Left ventricle myocardium inferior (tissue), 1 donor: ENCODE results near the gene C16orf86. TPM values are rescaled to one million over a fixed set of nuclear protein-coding genes. Genes with fewer than 3 reads are reported as not detected.

ENCODE experiments used
- DNase-seq: peaks from one replicate; pipeline ENCODE4 v3.0.0-alpha.2; 2020
- H3K27ac ChIP-seq: fragments of 200-600 bp; replicated peaks from 2 replicates; pipeline ENCODE4 v1.8.0; 2021
- H3K27me3 ChIP-seq: fragments of 200-600 bp; 2 replicates; pipeline ENCODE4 v1.8.0; 2021; ENCODE audit warnings: low read depth
- H3K36me3 ChIP-seq: fragments of 200-600 bp; 2 replicates; pipeline ENCODE4 v1.8.0; 2021
- H3K4me1 ChIP-seq: fragments of 200-600 bp; 2 replicates; pipeline ENCODE4 v1.8.0; 2021
- H3K4me3 ChIP-seq: fragments of 200-600 bp; 2 replicates; pipeline ENCODE4 v1.8.0; 2021; ENCODE audit warnings: mild to moderate bottlenecking, moderate library complexity
- H3K9me3 ChIP-seq: fragments of 200-600 bp; replicated peaks from 2 replicates; pipeline ENCODE4 v1.8.0; 2021
- CTCF ChIP-seq: fragments of 200-600 bp; IDR thresholded peaks from 2 replicates; pipeline ENCODE4 v1.8.0; 2021; ENCODE audit warnings: antibody characterized with exemption, mild to moderate bottlenecking, borderline replicate concordance
- intact Hi-C: fragments of 100-400 bp; cut with micrococcal nuclease; formaldehyde crosslinking; loops from one replicate; pipeline ENCODE4 v1.11.0; 2022
- long read RNA-seq: library from polyadenylated mRNA; unstranded; transcript quantifications from one replicate; pipeline ENCODE4 v2.0.0, GENCODE V29; 2021
- total RNA-seq: library from RNA; stranded (reverse); fragmentation: NEBNext Ultra II Directional; extraction: Animal tissue kit (Norgen Biotek cat#: 25700); gene quantifications from one replicate; pipeline ENCODE4 v1.2.1, GENCODE V29; 2021
- donor health status: DM: no; HTN: yes; CAD: no; lungs with severe emphysema.

Gene C16orf86
- 2.9 TPM for total RNA-seq
- long read RNA-seq, partial matches to known transcripts, result 0 of 7 reads
- long read RNA-seq, other reads (novel, unspliced or antisense), result 3 of 7 reads

GRCh38 chr16:67666559-67667452 lies at the start of gene C16orf86, which contains the start of gene ENKD1:
C16orf86 (plus strand) TSS chr16:67666814; CDS start chr16:67666971, 157 bp downstream.
ENKD1 (minus strand) TSS chr16:67666750; CDS start chr16:67666442, 308 bp downstream.
- intact Hi-C loops, result no loop called here
- Histone ChIP-seq H3K27me3 (no peaks in the 10 kb centered on the region), H3K4me1 (peaks cover 32% of the 10 kb centered on the region), H3K4me3 (peak within 1 kb of the TSS; percentile 78), H3K36me3 (peaks cover 13% of the 10 kb centered on the region), H3K9me3 (no peaks in the 10 kb centered on the region), H3K27ac (peak within 1 kb of the TSS; percentile 89)
- TF ChIP-seq CTCF, result no peak
- peak; percentile 89 for DNase-seq

- no peaks in the 10 kb centered on the region for H3K9me3 ChIP-seq
- intact Hi-C loops, result no loop called here
- H3K4me1 ChIP-seq, result peaks cover 11% of the 10 kb centered on the region
- no peak overlapping the region for H3K27ac ChIP-seq
- no peak overlapping the region for H3K4me3 ChIP-seq
- TF ChIP-seq CTCF, result no peak
- peaks cover 92% of the 10 kb centered on the region for H3K36me3 ChIP-seq
- H3K27me3 ChIP-seq, result no peaks in the 10 kb centered on the region
- DNase-seq, result no peak
These were observed 38.4 kb upstream of the C16orf86 start for GRCh38 chr16:67628216-67628615.

- peaks cover 11% of the 10 kb centered on the region for H3K4me1 ChIP-seq
- TF ChIP-seq CTCF, result no peak
- peak; percentile 57 for DNase-seq
- no peaks in the 10 kb centered on the region for H3K9me3 ChIP-seq
- H3K4me3 ChIP-seq, result no peak overlapping the region
- peak overlapping the region; percentile 13 for H3K27ac ChIP-seq
- peaks cover 84% of the 10 kb centered on the region for H3K36me3 ChIP-seq
- intact Hi-C loops, result loop anchor here (10.0 kb wide), 1 partner anchor 58 kb away; no protein-coding TSS in a partner anchor
- no peaks in the 10 kb centered on the region for H3K27me3 ChIP-seq
These were observed 34.0 kb upstream of the C16orf86 start for GRCh38 chr16:67632415-67633172.

- Histone ChIP-seq H3K4me1 (peaks cover 24% of the 10 kb centered on the region), H3K4me3 (no peak overlapping the region), H3K36me3 (peaks cover 65% of the 10 kb centered on the region), H3K27ac (no peak overlapping the region), H3K27me3 (no peaks in the 10 kb centered on the region), H3K9me3 (no peaks in the 10 kb centered on the region)
- intact Hi-C loops, result loop anchor here (10.0 kb wide), 1 partner anchor 62 kb away; no protein-coding TSS in a partner anchor
- no peak for TF ChIP-seq CTCF
- DNase-seq, result no peak
These were observed 29.9 kb upstream of the C16orf86 start for GRCh38 chr16:67636713-67637112.

GRCh38 chr16:67637625-67638024 lies 29.0 kb upstream of the C16orf86 start:
- no peak for DNase-seq
- no peak for TF ChIP-seq CTCF
- no peak overlapping the region for H3K4me3 ChIP-seq
- no peak overlapping the region for H3K27ac ChIP-seq
- H3K4me1 ChIP-seq, result peaks cover 24% of the 10 kb centered on the region
- H3K9me3 ChIP-seq, result no peaks in the 10 kb centered on the region
- no peaks in the 10 kb centered on the region for H3K27me3 ChIP-seq
- intact Hi-C loops, result loop anchor here (10.0 kb wide), 1 partner anchor 63 kb away; no protein-coding TSS in a partner anchor
- H3K36me3 ChIP-seq, result peaks cover 58% of the 10 kb centered on the region
